CD4-positive, alpha-beta T cell treated with Interleukin-21 for 1 hour (primary cell): ENCODE measurements around the gene KRTAP5-7.
"Not testable (repeated sequence)": the region's sequence is repeated elsewhere in the genome, so short reads cannot be mapped to it uniquely, and the experiment has no call there.

Experiments
- DNase-seq: peaks from one replicate; pipeline ENCODE4 v3.0.0-alpha.2; 2020

KRTAP5-7 gene

DNA sequence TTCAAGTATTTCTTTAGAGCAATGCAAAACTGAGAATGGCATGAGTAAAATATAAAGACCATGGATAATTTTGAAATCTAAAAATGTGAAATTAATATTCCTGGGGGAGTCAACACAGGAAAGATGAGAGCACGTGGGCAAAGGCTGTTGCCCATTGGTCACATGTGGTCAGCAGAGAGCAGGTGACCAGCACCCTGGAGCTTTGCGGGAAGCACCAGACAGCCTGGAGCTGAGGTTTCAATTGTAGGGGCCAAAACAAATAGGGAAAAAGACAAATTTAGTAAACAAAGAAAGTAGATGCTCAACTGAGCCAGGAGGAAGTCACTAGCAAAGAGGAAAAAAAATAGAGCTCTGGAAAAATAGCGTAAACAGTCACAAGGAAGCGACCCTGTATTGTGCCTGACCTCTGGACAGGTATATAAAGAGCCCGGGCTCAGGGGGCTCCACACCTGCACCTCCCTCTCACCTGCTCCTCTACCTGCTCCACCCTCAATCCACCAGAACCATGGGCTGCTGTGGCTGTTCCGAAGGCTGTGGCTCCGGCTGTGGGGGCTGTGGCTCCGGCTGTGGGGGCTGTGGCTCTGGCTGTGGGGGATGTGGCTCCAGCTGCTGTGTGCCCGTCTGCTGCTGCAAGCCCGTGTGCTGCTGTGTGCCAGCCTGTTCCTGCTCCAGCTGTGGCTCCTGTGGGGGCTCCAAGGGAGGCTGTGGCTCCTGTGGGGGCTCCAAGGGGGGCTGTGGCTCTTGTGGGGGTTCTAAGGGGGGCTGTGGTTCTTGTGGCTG, at the start of gene KRTAP5-7:
Gene KRTAP5-7 (plus strand): TSS at position 472 of the 780 bp plus-strand sequence. CDS start 34 bp downstream, at position 506.
- not testable (repeated sequence) for DNase-seq

GRCh38 chr11:71477641-71478527, 49.2 kb upstream of the KRTAP5-7 start:
- no peak for DNase-seq

DNA sequence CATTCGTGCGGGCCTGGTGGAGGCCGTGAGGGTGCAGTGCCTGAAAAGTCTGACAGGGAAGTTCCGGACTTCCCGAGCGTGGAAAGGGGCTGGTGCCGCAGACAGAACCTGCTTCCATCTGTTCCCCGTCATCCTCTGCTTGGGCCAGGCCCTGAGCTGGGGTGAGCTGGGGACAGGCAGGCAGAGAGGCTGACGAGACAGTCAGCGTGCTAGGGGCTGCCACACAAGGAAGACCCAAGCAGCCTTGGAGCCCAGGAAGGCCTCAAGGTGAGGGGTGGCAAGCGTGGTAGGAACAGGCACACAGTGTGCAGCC, 48.6 kb upstream of the KRTAP5-7 start:
- DNase-seq: no peak

GRCh38 chr11:71481101-71481960, 45.7 kb upstream of the KRTAP5-7 start:
- DNase-seq: no peak

- DNase-seq: no peak
These were observed 44.9 kb upstream of the KRTAP5-7 start for GRCh38 chr11:71482216-71482615.

DNA sequence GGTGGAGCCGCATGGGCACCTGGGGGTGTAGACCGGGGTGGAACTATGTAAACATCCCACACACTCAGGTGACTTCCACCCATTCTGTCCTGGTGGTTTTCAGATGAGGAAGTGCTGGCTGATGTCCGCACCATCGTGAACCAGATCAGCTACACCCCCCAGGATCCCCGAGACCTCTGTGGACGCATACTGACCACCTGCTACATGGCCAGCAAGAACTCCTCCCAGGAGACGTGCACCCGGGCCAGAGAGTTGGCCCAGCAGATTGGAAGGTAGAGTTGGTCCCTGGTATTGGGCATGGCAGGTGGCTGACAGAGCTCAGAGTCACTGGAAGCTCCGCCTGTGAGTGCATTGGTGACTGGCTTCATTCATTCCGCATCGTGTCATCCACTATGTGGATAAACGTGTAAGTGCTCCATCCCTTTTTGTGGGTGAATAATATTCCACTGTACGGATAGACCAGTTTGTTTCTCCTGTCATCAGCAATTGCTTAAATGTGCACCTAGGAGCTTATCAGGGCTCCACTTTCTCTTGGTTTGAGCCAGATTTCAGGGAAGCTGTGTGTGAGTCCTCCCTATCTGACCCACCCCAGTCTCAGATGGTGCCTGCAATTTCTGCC, 44.2 kb upstream of the KRTAP5-7 start:
- no peak for DNase-seq

DNA sequence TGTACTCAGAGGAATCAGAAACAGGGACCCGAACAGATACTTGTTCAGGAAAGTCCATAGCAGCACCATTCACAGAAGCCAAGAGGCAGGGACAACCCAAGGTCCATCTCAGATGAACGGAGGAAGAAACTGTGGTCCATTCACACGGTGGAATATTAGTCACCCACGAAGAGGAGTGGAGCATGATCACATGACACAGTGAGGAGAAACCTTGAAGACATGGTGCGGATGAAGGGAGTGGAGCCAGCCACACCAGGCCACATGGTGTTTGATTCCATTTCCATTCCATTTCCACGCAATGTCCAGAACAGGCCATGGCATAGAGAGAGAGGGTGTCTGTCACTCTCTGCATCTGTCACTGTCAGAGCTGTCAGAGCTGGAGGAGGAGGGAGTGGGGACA, 43.4 kb upstream of the KRTAP5-7 start:
- DNase-seq: no peak

DNA sequence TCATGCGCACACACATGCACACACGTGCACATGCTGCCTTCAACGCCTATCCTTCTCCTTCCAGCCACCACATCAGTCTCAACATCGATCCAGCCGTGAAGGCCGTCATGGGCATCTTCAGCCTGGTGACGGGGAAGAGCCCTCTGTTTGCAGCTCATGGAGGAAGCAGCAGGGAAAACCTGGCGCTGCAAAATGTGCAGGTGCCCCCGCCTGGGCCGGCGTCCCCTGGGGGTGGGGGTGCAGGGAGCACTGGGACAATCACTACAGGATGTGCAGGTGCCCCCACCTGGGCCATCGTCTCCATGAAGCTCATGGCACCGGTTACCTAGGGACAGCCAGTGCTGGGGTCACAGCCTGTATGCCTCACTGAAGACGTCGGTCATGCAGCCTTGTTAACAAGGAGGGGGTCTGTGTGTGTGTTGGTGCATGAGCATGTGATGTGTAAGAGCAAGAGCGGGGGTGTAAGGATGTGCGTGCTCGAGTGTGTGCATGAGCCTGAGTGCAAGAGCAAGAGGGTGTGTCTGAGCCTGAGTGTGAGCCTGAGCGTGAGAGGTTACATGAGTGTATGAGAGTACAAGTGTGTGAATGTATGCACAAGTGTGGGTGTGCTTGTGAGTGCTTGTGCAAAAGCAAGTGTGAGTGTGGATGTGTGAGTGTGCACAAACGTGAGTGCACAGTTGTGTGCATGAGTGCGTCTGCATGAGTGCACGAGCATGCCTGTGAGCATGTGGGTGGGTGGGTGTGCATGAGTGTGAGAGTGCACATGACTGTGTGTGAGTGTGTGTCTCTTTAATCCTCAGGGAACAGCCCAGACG, 42.6 kb upstream of the KRTAP5-7 start:
- no peak for DNase-seq

DNA sequence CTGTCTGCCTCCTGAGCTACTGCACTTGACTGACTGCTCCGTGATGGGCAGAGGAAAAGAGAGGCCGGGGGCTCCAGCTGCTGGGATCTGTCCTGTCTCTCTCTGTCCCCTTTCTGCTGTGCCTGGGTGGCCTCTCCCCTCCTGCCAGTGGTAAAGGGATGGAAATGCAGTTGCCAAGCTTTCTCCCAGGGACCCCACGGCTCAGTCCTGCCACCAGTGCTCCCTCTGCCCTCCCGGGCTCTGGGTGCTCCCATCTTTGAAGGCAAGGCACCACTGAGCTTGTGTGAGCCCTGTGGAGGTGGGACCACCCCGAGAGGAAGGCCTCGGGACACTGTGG, 42.0 kb upstream of the KRTAP5-7 start:
- DNase-seq: no peak

DNA sequence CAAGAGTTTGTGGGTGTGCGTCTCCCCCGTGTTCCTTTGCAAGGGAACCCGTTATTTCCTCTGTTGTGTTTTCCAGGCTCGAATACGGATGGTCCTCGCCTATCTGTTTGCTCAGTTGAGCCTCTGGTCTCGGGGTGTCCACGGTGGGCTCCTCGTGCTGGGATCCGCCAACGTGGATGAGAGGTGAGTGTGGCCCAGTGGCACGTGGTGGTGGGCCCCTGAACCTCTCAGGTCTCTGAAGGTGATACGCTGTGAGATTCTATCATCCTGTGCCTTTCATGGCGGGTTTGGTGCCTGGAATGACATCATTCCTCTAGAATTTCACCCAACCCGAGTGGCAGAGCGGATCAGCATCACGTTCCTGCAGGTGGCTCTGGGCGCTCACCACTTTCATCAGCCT, 41.6 kb upstream of the KRTAP5-7 start:
- DNase-seq: no peak

DNA sequence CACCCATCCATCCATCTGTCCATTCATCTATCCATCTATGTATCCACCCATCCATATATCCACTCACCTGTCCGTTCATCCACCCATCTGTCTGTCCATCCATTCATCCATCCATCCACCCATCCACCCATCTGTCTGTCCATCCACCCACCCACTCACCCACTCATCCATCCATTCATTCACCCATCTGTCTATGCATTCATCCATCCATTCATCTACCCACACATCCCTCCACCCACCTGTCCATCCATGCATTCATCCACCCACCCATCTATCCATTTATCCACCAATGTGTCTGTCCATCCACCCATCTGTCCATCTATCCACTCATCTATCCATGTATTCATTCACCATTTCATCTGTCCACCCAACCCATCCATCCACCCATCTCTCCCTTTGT, 40.7 kb upstream of the KRTAP5-7 start:
- DNase-seq: no peak

DNA sequence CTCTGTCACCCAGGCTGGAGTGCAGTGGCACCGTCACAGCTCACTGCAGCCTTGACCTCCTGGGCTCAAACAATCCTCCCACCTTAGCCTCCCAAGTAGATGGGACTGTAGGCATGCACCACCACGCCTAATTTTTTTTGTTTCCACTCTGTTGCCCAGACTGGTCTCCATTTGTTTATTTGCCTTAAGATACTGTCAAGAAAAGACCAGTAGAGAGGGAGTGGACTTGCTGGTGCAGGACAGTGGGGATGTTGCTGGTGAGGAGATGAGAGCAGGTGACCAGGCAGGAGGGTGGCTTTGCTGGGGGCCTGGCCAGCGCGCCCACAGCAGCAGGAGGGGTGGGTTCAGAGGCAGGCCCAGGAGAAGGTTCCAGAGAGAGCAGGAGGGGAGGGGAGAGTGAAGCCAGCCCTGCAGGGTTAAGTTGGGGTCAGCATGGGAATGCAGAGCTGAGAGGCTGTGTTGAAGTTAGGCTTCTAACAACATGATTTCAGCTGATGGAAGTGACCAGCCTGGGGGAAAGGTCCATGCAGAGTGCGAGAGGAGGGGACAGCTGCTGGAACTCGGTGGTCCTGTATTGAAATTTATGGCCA, 38.3 kb upstream of the KRTAP5-7 start:
- no peak for DNase-seq

DNA sequence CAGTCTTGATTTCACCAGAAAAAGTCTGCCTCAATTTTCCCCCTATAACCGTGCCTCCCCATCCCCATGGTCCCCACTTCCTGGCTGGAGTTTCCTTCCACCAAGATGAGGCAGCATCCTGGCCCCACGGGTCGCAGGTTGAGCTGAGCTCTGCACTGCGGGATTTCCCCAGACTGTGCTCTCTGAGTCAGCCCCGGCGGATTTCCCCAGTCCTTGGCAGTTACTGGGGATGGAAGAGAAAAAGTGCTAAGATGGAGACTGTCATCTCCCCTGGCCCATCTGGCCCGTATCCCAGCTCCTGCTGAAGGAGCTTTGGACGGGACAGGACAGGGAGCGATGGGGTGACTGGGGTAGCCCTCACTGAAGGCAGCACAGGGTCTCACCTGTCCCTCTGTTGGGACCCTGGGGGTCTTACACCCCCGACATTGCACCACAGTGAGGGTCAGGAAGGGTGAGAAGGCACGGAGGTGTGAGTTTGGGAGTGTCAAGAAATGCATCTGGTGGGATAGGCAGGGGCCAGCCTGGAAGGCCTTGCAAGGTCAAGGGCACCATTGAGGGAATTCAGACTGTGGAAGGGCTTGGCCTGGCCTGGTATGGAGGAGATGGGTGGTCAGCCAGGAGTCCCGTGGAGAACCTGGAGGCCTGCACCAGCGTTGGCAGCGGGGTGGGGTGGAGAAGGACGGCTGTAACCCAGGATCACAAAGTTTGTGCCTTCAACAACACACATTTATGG, 37.6 kb upstream of the KRTAP5-7 start:
- DNase-seq: no peak

GRCh38 chr11:71490044-71490730, 36.9 kb upstream of the KRTAP5-7 start:
- DNase-seq: no peak

- no peak for DNase-seq
These were observed 36.2 kb upstream of the KRTAP5-7 start for GRCh38 chr11:71490731-71491390.

GRCh38 chr11:71491531-71491930, 35.5 kb upstream of the KRTAP5-7 start:
- DNase-seq: no peak

GRCh38 chr11:71491940-71492339, 35.1 kb upstream of the KRTAP5-7 start:
- no peak for DNase-seq

DNA sequence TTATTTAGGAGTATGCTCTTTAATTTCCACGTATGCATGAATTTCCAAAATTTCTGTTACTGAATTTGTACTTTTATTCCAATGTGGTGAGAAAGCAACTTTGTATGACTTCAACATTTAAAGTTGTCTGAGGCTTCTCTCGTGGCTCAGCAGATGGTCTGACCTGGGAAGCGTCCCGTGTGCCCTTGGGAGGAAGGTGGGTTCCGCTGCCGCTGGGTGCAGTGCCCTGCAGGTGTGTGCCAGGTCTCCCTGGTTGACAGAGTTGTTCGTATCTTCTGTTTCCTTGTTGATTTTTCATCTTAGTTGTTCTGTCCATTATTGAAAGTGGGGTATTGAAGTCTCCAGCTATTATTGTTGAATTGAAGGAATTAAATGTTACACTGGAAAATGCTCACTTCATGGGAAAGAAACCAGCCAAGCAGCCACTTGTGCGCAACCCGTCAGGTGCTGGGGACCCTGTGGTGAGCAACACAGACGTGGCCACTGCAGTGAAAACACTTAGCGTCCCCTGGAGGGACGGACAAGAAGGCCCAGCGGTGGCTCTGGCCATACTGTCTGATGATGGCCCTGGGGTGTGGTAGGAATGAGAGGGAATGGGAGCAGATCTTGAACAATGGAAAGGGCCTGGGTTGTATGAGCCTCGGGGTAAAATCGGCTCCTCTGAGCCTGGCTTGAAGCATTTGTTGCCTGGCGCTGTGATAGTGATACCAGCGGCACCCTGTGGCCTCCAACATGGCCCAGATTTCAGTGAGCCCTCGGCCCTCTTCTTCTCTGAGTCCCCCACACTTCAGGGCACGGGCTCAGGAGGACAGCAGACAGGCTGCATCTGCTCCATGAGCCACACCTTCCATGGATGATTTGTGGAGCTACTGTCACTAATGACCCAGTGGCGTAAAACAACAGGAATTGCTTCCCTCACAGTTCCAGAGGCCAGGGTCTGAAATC, 31.5 kb upstream of the KRTAP5-7 start:
- no peak for DNase-seq

DNA sequence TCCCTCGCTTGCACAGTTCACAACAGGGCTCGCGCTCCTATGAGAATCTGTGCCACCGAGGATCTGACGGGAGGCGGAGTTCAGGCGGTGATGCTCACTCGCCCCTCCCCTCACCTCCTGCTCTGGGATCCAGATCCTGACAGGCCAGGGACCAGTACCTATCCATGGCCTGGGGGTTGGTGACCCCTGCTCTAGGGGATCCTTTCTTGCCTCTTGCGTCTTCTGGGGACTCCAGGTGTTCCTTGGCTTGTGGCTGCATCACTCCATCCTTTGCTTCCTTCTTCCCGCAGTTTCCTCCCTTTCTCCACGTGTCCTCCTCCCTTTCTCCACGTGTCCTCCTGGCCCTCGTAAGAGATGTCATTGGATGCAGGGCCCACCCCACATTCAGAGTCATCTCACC, 30.6 kb upstream of the KRTAP5-7 start:
- no peak for DNase-seq
